Breast epithelium (tissue), 3 donors: Measurements from ENCODE around the gene ZNRF3.

Source experiments
- CTCF ChIP-seq, 3 donors: fragments of 450-650 bp; IDR thresholded peaks; one replicate each; pipeline ENCODE4 v1.5.1; 2016 to 2017; ENCODE audit warnings: antibody characterized with exemption in 3 of 3, mild to moderate bottlenecking in 3 of 3, moderate library complexity in 3 of 3
- POLR2AphosphoS5 ChIP-seq, 3 donors: sonication (generic); formaldehyde crosslinking; IDR thresholded peaks; one replicate each; pipeline ENCODE4 v1.6.1; 2017; ENCODE audit warnings: antibody characterized with exemption in 3 of 3

GRCh38 chr22:29096736-29097669 lies 213.6 kb downstream of the ZNRF3 start:
- no peak for TF ChIP-seq CTCF (IDR thresholded peaks at IDR 0.05)
- TF ChIP-seq POLR2AphosphoS5 (IDR thresholded peaks at IDR 0.05): no peak
